ENCODE data around the gene ALPK3. TPM values are rescaled to one million over a fixed set of nuclear protein-coding genes. Genes with fewer than 3 reads are reported as not detected.

Gene ALPK3
- total RNA-seq, 1 experiment from 2014 or later, result 0.07 TPM

DNA sequence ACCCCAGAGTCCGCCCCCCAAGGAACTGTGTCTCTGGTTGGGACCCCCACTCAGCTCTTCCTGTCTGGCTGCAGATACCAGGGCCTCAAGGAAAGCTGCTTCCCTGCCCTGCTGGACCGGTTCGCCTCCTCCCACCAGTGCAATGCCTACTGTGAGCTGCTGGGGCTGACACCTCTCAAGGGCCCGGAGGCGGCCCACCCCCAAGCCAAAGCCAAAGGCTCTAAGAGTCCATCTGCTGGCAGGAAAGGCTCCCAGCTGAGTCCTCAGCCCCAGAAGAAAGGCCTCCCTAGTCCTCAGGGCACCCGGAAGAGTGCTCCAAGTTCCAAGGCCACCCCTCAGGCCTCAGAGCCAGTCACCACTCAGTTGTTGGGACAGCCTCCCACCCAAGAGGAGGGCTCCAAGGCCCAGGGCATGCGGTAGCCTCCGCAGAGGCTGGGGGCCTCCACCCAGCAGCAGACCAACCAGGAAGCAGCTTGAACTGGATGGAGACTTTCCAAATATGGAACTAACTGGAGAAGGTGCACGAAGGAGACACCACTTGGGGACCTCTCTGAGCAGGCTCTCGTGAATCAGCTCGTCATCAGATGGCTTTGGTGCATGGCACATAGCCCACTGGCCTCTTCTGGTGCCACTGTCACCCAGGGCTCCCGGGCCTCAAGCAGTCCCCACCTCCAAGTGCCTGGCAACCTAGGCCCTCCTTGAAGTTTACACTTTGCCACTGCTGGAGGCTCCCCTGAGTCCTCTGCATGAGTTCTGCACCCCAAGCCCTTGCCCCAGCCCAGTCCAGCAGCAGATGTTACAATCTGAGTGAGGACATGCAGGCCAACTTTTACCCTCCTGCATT lies 51.1 kb downstream of the ALPK3 start:
- no peak overlapping the region for H3K4me3 Mint-ChIP-seq (ENCODE audit: unreplicated experiment)
- H3K27me3 Mint-ChIP-seq (ENCODE audit: insufficient read depth, unreplicated experiment), result peaks cover 11% of the 10 kb centered on the region
- DNase-seq (ENCODE audit: unreplicated experiment), result no peak
- no peaks in the 10 kb centered on the region for H3K4me1 Mint-ChIP-seq (ENCODE audit: insufficient read depth, unreplicated experiment)
- ChIA-PET POLR2A (no interaction called here), CTCF (no interaction called here)
- H3K27ac Mint-ChIP-seq (ENCODE audit: low read depth, unreplicated experiment), result no peak overlapping the region
- TF ChIP-seq, protein P1, sequence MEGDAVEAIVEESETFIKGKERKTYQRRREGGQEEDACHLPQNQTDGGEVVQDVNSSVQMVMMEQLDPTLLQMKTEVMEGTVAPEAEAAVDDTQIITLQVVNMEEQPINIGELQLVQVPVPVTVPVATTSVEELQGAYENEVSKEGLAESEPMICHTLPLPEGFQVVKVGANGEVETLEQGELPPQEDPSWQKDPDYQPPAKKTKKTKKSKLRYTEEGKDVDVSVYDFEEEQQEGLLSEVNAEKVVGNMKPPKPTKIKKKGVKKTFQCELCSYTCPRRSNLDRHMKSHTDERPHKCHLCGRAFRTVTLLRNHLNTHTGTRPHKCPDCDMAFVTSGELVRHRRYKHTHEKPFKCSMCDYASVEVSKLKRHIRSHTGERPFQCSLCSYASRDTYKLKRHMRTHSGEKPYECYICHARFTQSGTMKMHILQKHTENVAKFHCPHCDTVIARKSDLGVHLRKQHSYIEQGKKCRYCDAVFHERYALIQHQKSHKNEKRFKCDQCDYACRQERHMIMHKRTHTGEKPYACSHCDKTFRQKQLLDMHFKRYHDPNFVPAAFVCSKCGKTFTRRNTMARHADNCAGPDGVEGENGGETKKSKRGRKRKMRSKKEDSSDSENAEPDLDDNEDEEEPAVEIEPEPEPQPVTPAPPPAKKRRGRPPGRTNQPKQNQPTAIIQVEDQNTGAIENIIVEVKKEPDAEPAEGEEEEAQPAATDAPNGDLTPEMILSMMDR (IDR thresholded peaks at IDR 0.05; ENCODE audit: unreplicated experiment), result no peak
- H3K36me3 Mint-ChIP-seq (ENCODE audit: insufficient read depth, unreplicated experiment), result no peaks in the 10 kb centered on the region
- intact Hi-C loops (cut with micrococcal nuclease), result no loop called here
- no peaks in the 10 kb centered on the region for H3K9me3 Mint-ChIP-seq (ENCODE audit: unreplicated experiment)
- no TSS peak for BruUV-seq (replicated peaks)

GRCh38 chr15:84869510-84869909 lies 52.4 kb downstream of the ALPK3 start:
- no peak overlapping the region for H3K27ac Mint-ChIP-seq (ENCODE audit: low read depth, unreplicated experiment)
- no TSS peak for BruUV-seq (replicated peaks)
- no peaks in the 10 kb centered on the region for H3K9me3 Mint-ChIP-seq (ENCODE audit: unreplicated experiment)
- TF ChIP-seq, protein P1 (IDR thresholded peaks at IDR 0.05; ENCODE audit: unreplicated experiment), result no peak
- intact Hi-C loops (cut with micrococcal nuclease), result no loop called here
- H3K4me1 Mint-ChIP-seq (ENCODE audit: insufficient read depth, unreplicated experiment), result no peaks in the 10 kb centered on the region
- no peak for DNase-seq (ENCODE audit: unreplicated experiment)
- peaks cover 9% of the 10 kb centered on the region for H3K27me3 Mint-ChIP-seq (ENCODE audit: insufficient read depth, unreplicated experiment)
- no peak overlapping the region for H3K4me3 Mint-ChIP-seq (ENCODE audit: unreplicated experiment)
- H3K36me3 Mint-ChIP-seq (ENCODE audit: insufficient read depth, unreplicated experiment), result no peaks in the 10 kb centered on the region
- ChIA-PET CTCF (no interaction called here), POLR2A (interaction anchor here (0.6 kb wide), 1 partner anchor 283 kb away, joined by 3 read pairs; no protein-coding TSS in a partner anchor)

DNA sequence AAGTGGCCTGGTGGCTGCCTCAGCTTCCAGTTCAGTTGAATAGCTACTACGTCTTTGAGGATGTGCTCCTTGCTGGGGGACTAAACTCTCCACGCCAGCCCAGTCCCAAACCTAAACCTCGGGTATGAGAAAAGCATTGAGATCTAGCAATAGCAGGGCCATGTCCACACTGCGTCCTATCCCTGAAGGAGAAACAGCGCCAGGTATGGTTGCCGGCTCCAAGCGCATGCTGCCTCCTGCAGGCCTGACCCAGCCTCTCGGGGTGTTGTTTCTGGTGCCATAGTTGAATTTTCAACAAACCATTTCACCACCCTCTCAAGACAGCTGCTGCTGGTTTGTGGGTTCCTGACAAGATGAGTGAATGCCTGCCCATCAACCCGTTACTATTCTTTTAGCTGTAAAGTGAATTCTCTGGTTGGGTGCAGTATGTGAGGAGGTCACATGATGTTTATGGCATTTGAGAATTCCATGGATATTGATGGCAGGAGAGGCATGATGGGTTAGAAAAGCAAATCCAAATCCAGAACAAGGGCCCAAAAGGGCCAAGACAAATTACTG lies 54.4 kb downstream of the ALPK3 start:
- Mint-ChIP-seq H3K4me3 (ENCODE audit: unreplicated experiment) (no peak overlapping the region), H3K4me1 (ENCODE audit: insufficient read depth, unreplicated experiment) (no peaks in the 10 kb centered on the region), H3K27ac (ENCODE audit: low read depth, unreplicated experiment) (no peak overlapping the region), H3K9me3 (ENCODE audit: unreplicated experiment) (no peaks in the 10 kb centered on the region), H3K36me3 (ENCODE audit: insufficient read depth, unreplicated experiment) (no peaks in the 10 kb centered on the region), H3K27me3 (ENCODE audit: insufficient read depth, unreplicated experiment) (no peaks in the 10 kb centered on the region)
- BruUV-seq (replicated peaks), result no TSS peak
- no peak for DNase-seq (ENCODE audit: unreplicated experiment)
- POLR2A ChIA-PET, result no interaction called here
- TF ChIP-seq, protein P1 (IDR thresholded peaks at IDR 0.05; ENCODE audit: unreplicated experiment), result no peak
- intact Hi-C loops (cut with micrococcal nuclease), result no loop called here
- CTCF ChIA-PET, result interaction anchor here (0.6 to 1.4 kb wide), 4 partner anchors 38 to 280 kb away, joined by 3 to 5 read pairs (median 3); no protein-coding TSS in a partner anchor

- Mint-ChIP-seq H3K4me1 (ENCODE audit: insufficient read depth, unreplicated experiment) (no peaks in the 10 kb centered on the region), H3K36me3 (ENCODE audit: insufficient read depth, unreplicated experiment) (no peaks in the 10 kb centered on the region), H3K27ac (ENCODE audit: low read depth, unreplicated experiment) (no peak overlapping the region), H3K4me3 (ENCODE audit: unreplicated experiment) (no peak overlapping the region), H3K9me3 (ENCODE audit: unreplicated experiment) (no peaks in the 10 kb centered on the region), H3K27me3 (ENCODE audit: insufficient read depth, unreplicated experiment) (no peaks in the 10 kb centered on the region)
- ChIA-PET CTCF (interaction anchor here (0.6 to 1.4 kb wide), 2 partner anchors 23 to 57 kb away, joined by 3 to 5 read pairs; no protein-coding TSS in a partner anchor), POLR2A (no interaction called here)
- TF ChIP-seq, protein P1 (IDR thresholded peaks at IDR 0.05; ENCODE audit: unreplicated experiment), result no peak
- intact Hi-C loops (cut with micrococcal nuclease), result no loop called here
- no peak for DNase-seq (ENCODE audit: unreplicated experiment)
- BruUV-seq (replicated peaks), result no TSS peak
Measured at GRCh38 chr15:84872009-84872910, 55.1 kb downstream of the ALPK3 start.
